Trophoblast cell (in vitro differentiated cells and primary cell): Measurements from ENCODE around the gene COL4A3.

ENCODE experiments used
- DNase-seq, 2 donors: peaks; one replicate each; pipeline ENCODE4 v3.0.0-alpha.2; 2016
- H2AFZ ChIP-seq: 2 replicates; pipeline ENCODE4 v1.6.1; 2013; ENCODE audit warnings: low read length, moderate library complexity, mild to moderate bottlenecking; ENCODE audit not compliant: insufficient read depth, poor library complexity
- H2AK5ac ChIP-seq: 2 replicates; pipeline ENCODE4 v1.6.1; 2013; ENCODE audit warnings: mild to moderate bottlenecking, low read length
- H2BK120ac ChIP-seq: 2 replicates; pipeline ENCODE4 v1.6.1; 2013; ENCODE audit warnings: low read length, mild to moderate bottlenecking, moderate library complexity; ENCODE audit not compliant: insufficient read depth, poor library complexity
- H2BK12ac ChIP-seq: 2 replicates; pipeline ENCODE4 v1.6.1; 2013; ENCODE audit warnings: mild to moderate bottlenecking, low read length, moderate library complexity
- H2BK5ac ChIP-seq: 2 replicates; pipeline ENCODE4 v1.6.1; 2013; ENCODE audit warnings: low read length, low read depth, moderate library complexity, mild to moderate bottlenecking; ENCODE audit not compliant: poor library complexity
- H3K14ac ChIP-seq: 2 replicates; pipeline ENCODE4 v1.6.1; 2013; ENCODE audit warnings: mild to moderate bottlenecking, low read length
- H3K18ac ChIP-seq: 2 replicates; pipeline ENCODE4 v1.6.1; 2013; ENCODE audit warnings: mild to moderate bottlenecking, low read length
- H3K23ac ChIP-seq: 2 replicates; pipeline ENCODE4 v1.6.1; 2013; ENCODE audit warnings: low read length
- H3K27ac ChIP-seq: 2 replicates; pipeline ENCODE4 v1.5.1; 2013; ENCODE audit warnings: low read depth, mild to moderate bottlenecking, inconsistent platforms, low read length, moderate library complexity
- H3K27me3 ChIP-seq: 2 replicates; pipeline ENCODE4 v1.6.1; 2013; ENCODE audit warnings: inconsistent platforms, mild to moderate bottlenecking, low read length, moderate library complexity; ENCODE audit not compliant: insufficient read depth
- H3K36me3 ChIP-seq, 2 experiments: 1 replicate in 1 of 2; 2 replicates in 1 of 2; pipeline ENCODE4 v1.6.1; 2013; ENCODE audit warnings: low read length in 2 of 2, mild to moderate bottlenecking in 2 of 2, moderate library complexity in 1 of 2; ENCODE audit not compliant: insufficient read depth in 2 of 2, control insufficient read depth in 1 of 2
- H3K4ac ChIP-seq: 2 replicates; pipeline ENCODE4 v1.6.1; 2013; ENCODE audit warnings: low read depth, mild to moderate bottlenecking, low read length, moderate library complexity
- H3K4me1 ChIP-seq, 2 experiments: 1 replicate in 1 of 2; 2 replicates in 1 of 2; pipeline ENCODE4 v1.6.1; 2013; ENCODE audit warnings: low read length in 2 of 2, mild to moderate bottlenecking in 2 of 2, moderate library complexity in 1 of 2; ENCODE audit not compliant: insufficient read depth in 2 of 2, control insufficient read depth in 1 of 2
- H3K4me2 ChIP-seq: 2 replicates; pipeline ENCODE4 v1.6.1; 2013; ENCODE audit warnings: inconsistent platforms, mild to moderate bottlenecking, low read length, moderate library complexity
- H3K4me3 ChIP-seq: 2 replicates; pipeline ENCODE4 v1.5.1; 2013; ENCODE audit warnings: mild to moderate bottlenecking, low read depth, low read length, inconsistent platforms
- H3K79me1 ChIP-seq: one replicate; pipeline ENCODE4 v1.6.1; 2013; ENCODE audit warnings: low read length
- H3K79me2 ChIP-seq: 2 replicates; pipeline ENCODE4 v1.6.1; 2013; ENCODE audit warnings: low read length, mild to moderate bottlenecking; ENCODE audit not compliant: control insufficient read depth, insufficient read depth, poor library complexity
- H3K9ac ChIP-seq: 2 replicates; pipeline ENCODE4 v1.6.1; 2013; ENCODE audit warnings: mild to moderate bottlenecking, low read length
- H3K9me3 ChIP-seq: 2 replicates; pipeline ENCODE4 v1.6.1; 2013; ENCODE audit warnings: low read depth, mild to moderate bottlenecking, control low read depth, inconsistent platforms, low read length; ENCODE audit not compliant: insufficient read depth
- H4K12ac ChIP-seq: 2 replicates; pipeline ENCODE4 v1.6.1; 2013; ENCODE audit warnings: low read depth, mild to moderate bottlenecking, low read length, moderate library complexity
- H4K8ac ChIP-seq: 2 replicates; pipeline ENCODE4 v1.6.1; 2013; ENCODE audit warnings: low read depth, mild to moderate bottlenecking, low read length, moderate library complexity
- H4K91ac ChIP-seq: one replicate; pipeline ENCODE4 v1.6.1; 2013; ENCODE audit warnings: low read depth, mild to moderate bottlenecking, low read length, moderate library complexity
- WGBS: extraction: QIAGEN DNeasy Blood & Tissue Kit; methylation state at CpG from one replicate; pipeline ENCODE4 v1.1.7; 2013; ENCODE audit warnings: missing lambda C conversion rate; ENCODE audit not compliant: insufficient read length, insufficient coverage; ENCODE audit errors: extremely low coverage; 5-methylcytosine and 5-hydroxymethylcytosine counted together

Gene COL4A3

GRCh38 chr2:227205701-227206100 lies 41.3 kb downstream of the COL4A3 start:
- Histone ChIP-seq H3K79me1 (no peaks in the 10 kb centered on the region), H3K4me2 (no peak overlapping the region), H3K4me3 (no peak overlapping the region), H2AFZ (no peak overlapping the region), H2BK12ac (no peak overlapping the region), H4K91ac (no peak overlapping the region), H3K27me3 (no peaks in the 10 kb centered on the region), H3K23ac (no peak overlapping the region), H3K79me2 (no peaks in the 10 kb centered on the region), H2AK5ac (no peak overlapping the region), H4K12ac (no peak overlapping the region), H3K36me3 (no peaks in the 10 kb centered on the region), H2BK5ac (no peak overlapping the region), H3K9ac (no peak overlapping the region), H3K27ac (no peak overlapping the region), H3K9me3 (no peaks in the 10 kb centered on the region), H3K18ac (no peak overlapping the region), H2BK120ac (no peak overlapping the region), H4K8ac (no peak overlapping the region), H3K14ac (no peak overlapping the region), H3K4ac (no peak overlapping the region), H3K4me1 (peaks cover 0 to 5% of the 10 kb centered on the region in 2 experiments)
- 100% methylated on average over 1 of the region's 4 CpGs for WGBS
- no peak for DNase-seq

GRCh38 chr2:227206406-227206805 lies 42.0 kb downstream of the COL4A3 start:
- Histone ChIP-seq H2BK12ac (no peak overlapping the region), H2AFZ (no peak overlapping the region), H3K79me1 (no peaks in the 10 kb centered on the region), H3K9ac (no peak overlapping the region), H3K27ac (no peak overlapping the region), H3K4me2 (no peak overlapping the region), H4K8ac (no peak overlapping the region), H3K4me1 (peaks cover 0 to 5% of the 10 kb centered on the region in 2 experiments), H4K12ac (no peak overlapping the region), H3K14ac (no peak overlapping the region), H3K9me3 (no peaks in the 10 kb centered on the region), H3K4ac (no peak overlapping the region), H2BK5ac (no peak overlapping the region), H3K18ac (no peak overlapping the region), H3K79me2 (no peaks in the 10 kb centered on the region), H3K23ac (no peak overlapping the region), H3K36me3 (no peaks in the 10 kb centered on the region), H3K27me3 (no peaks in the 10 kb centered on the region), H2BK120ac (no peak overlapping the region), H3K4me3 (no peak overlapping the region), H2AK5ac (no peak overlapping the region), H4K91ac (no peak overlapping the region)
- WGBS, result no CpG with 5 or more reads among the region's 9 CpGs
- DNase-seq, result no peak

GRCh38 chr2:227207573-227207972 lies 43.1 kb downstream of the COL4A3 start:
- no CpG with 5 or more reads among the region's 2 CpGs for WGBS
- H2AFZ ChIP-seq, result no peak overlapping the region
- H4K91ac ChIP-seq, result no peak overlapping the region
- no peak overlapping the region for H4K8ac ChIP-seq
- DNase-seq, result no peak
- H3K4ac ChIP-seq, result no peak overlapping the region
- H3K23ac ChIP-seq, result no peak overlapping the region
- H3K4me2 ChIP-seq, result no peak overlapping the region
- no peak overlapping the region for H3K9ac ChIP-seq
- no peak overlapping the region for H3K27ac ChIP-seq
- no peaks in the 10 kb centered on the region for H3K79me2 ChIP-seq
- no peaks in the 10 kb centered on the region for H3K79me1 ChIP-seq
- no peak overlapping the region for H2BK120ac ChIP-seq
- H3K36me3 ChIP-seq, result no peaks in the 10 kb centered on the region
- H3K18ac ChIP-seq, result no peak overlapping the region
- H3K14ac ChIP-seq, result no peak overlapping the region
- H2BK5ac ChIP-seq, result no peak overlapping the region
- H2BK12ac ChIP-seq, result no peak overlapping the region
- H3K4me1 ChIP-seq, result peaks cover 0 to 5% of the 10 kb centered on the region in 2 experiments
- H3K27me3 ChIP-seq, result no peaks in the 10 kb centered on the region
- H2AK5ac ChIP-seq, result no peak overlapping the region
- H3K4me3 ChIP-seq, result no peak overlapping the region
- no peaks in the 10 kb centered on the region for H3K9me3 ChIP-seq
- H4K12ac ChIP-seq, result no peak overlapping the region

- H2BK5ac ChIP-seq, result no peak overlapping the region
- no peak overlapping the region for H2AK5ac ChIP-seq
- no CpG with 5 or more reads among the region's 3 CpGs for whole genome bisulfite sequencing
Measured at GRCh38 chr2:227214622-227215041, 50.2 kb downstream of the COL4A3 start.

More at GRCh38 chr2:227214622-227215041, 50.2 kb downstream of the COL4A3 start:
- H3K9ac ChIP-seq, result no peak overlapping the region
- H2BK12ac ChIP-seq, result no peak overlapping the region
- H3K27ac ChIP-seq, result no peak overlapping the region
- no peak overlapping the region for H3K4me2 ChIP-seq
- no peak overlapping the region for H3K4ac ChIP-seq
- H2AFZ ChIP-seq, result no peak overlapping the region
- no peaks in the 10 kb centered on the region for H3K9me3 ChIP-seq
- no peak overlapping the region for H4K91ac ChIP-seq
- H2BK120ac ChIP-seq, result no peak overlapping the region
- no peaks in the 10 kb centered on the region for H3K79me1 ChIP-seq
- no peaks in the 10 kb centered on the region for H3K79me2 ChIP-seq
- no peak overlapping the region for H3K14ac ChIP-seq
- no peaks in the 10 kb centered on the region for H3K27me3 ChIP-seq
- no peak overlapping the region for H3K23ac ChIP-seq
- H3K18ac ChIP-seq, result no peak overlapping the region
- no peaks in the 10 kb centered on the region for H3K36me3 ChIP-seq
- H3K4me3 ChIP-seq, result no peak overlapping the region
- H4K12ac ChIP-seq, result no peak overlapping the region
- no peak overlapping the region for H4K8ac ChIP-seq
- peak; percentile 53 to 87 for DNase-seq
- no peaks in the 10 kb centered on the region for H3K4me1 ChIP-seq
